Endothelial cell of umbilical vein (primary cell): ENCODE data around the gene RGPD8. TPM values are rescaled to one million over a fixed set of nuclear protein-coding genes. Genes with fewer than 3 reads are reported as not detected.

Source experiments
- BruUV-seq: library from RNA; stranded (reverse); fragments of 400-500 nt; replicated peaks from 2 replicates; lab custom pipeline; 2021; lab: Mats Ljungman, UMichigan
- CTCF ChIA-PET: fragments of 300-600, 350-600 bp; sonication (Branson Sonifier 250); formaldehyde crosslinking; loops from one replicate; lab custom pipeline; 2021; ENCODE audit warnings: antibody characterized with exemption, inconsistent platforms; lab: Charles Lee
- POLR2A ChIA-PET: fragments of 300-600, 350-600 bp; sonication (Branson Sonifier 250); formaldehyde crosslinking; loops from one replicate; lab custom pipeline; 2021; ENCODE audit warnings: antibody characterized with exemption, inconsistent platforms; lab: Charles Lee
- DNase-seq: peaks from one replicate; pipeline ENCODE4 v3.0.0-alpha.2; 2011; ENCODE audit warnings: low read depth, low spot score
- FAIRE-seq: peaks from 2 replicates; lab custom pipeline; 2011; peaks lifted over from hg19 to GRCh38; lab: Jason Lieb, UNC
- H2AFZ ChIP-seq: 2 replicates; pipeline ENCODE4 v1.6.0; 2012; ENCODE audit warnings: low read depth, low read length, control low read depth, inconsistent platforms
- H3K27ac ChIP-seq: 2 replicates; pipeline ENCODE4 v1.5.1; 2011; ENCODE audit warnings: low read depth, mild to moderate bottlenecking, control low read depth, low read length, moderate library complexity; ENCODE audit not compliant: insufficient read depth
- H3K27me3 ChIP-seq, 2 experiments: 2 replicates each; pipeline versions ENCODE4 v1.6.0 to v1.6.1; 2011; ENCODE audit warnings: low read length in 2 of 2, mixed read lengths in 1 of 2; ENCODE audit not compliant: control insufficient read depth in 2 of 2, insufficient read depth in 2 of 2
- H3K36me3 ChIP-seq, 2 experiments: 2 replicates in 1 of 2; 3 replicates in 1 of 2; pipeline ENCODE4 v1.5.1; 2011; ENCODE audit warnings: low read length in 2 of 2, mild to moderate bottlenecking in 1 of 2, moderate library complexity in 1 of 2; ENCODE audit not compliant: control insufficient read depth in 2 of 2, insufficient read depth in 2 of 2; ENCODE audit errors: extremely low read depth in 1 of 2
- H3K4me1 ChIP-seq: 3 replicates; pipeline ENCODE4 v1.5.1; 2011; ENCODE audit warnings: mild to moderate bottlenecking, low read length; ENCODE audit not compliant: control insufficient read depth, insufficient read depth; ENCODE audit errors: extremely low read depth
- H3K4me2 ChIP-seq: 2 replicates; pipeline ENCODE4 v1.6.1; 2011; ENCODE audit warnings: low read length, control low read depth, mixed read lengths; ENCODE audit not compliant: insufficient read depth
- H3K4me3 ChIP-seq, 3 experiments: fragments of 200-600 bp in 1 of 3; sonication (generic), shearing (Covaris generic) in 1 of 3; replicated peaks in 1 of 3; 2 replicates each; pipeline ENCODE4 v1.5.1; 2011 to 2016; ENCODE audit warnings: control low read depth in 3 of 3, low read length in 3 of 3, mild to moderate bottlenecking in 2 of 3, inconsistent platforms in 1 of 3, low read depth in 1 of 3, moderate library complexity in 1 of 3; ENCODE audit not compliant: insufficient read depth in 1 of 3
- H3K79me2 ChIP-seq: 2 replicates; pipeline ENCODE4 v1.6.0; 2012; ENCODE audit warnings: low read length, inconsistent platforms; ENCODE audit not compliant: control insufficient read depth, insufficient read depth
- H3K9ac ChIP-seq: replicated peaks from 2 replicates; pipeline ENCODE3; 2011; ENCODE audit warnings: low read length, control low read depth; ENCODE audit not compliant: insufficient read depth; ENCODE audit errors: extremely low read depth
- H3K9me1 ChIP-seq: replicated peaks from 3 replicates; pipeline ENCODE4 v1.6.0; 2011; ENCODE audit warnings: mild to moderate bottlenecking, low read length; ENCODE audit not compliant: control insufficient read depth, insufficient read depth; ENCODE audit errors: extremely low read depth
- H3K9me3 ChIP-seq: replicated peaks from 2 replicates; pipeline ENCODE4 v1.5.1; 2012; ENCODE audit warnings: low read length, inconsistent platforms; ENCODE audit not compliant: control insufficient read depth, insufficient read depth
- H4K20me1 ChIP-seq: replicated peaks from 2 replicates; pipeline ENCODE3; 2011; ENCODE audit warnings: mild to moderate bottlenecking, low read length; ENCODE audit not compliant: control insufficient read depth, insufficient read depth; ENCODE audit errors: extremely low read depth
- EZH2 ChIP-seq: IDR thresholded peaks from 2 replicates; pipeline ENCODE4 v1.6.1; 2012; ENCODE audit warnings: borderline replicate concordance, low read depth, mild to moderate bottlenecking, moderate library complexity, low read length, inconsistent platforms; ENCODE audit not compliant: severe bottlenecking
- FOS ChIP-seq: IDR thresholded peaks from 2 replicates; pipeline ENCODE4 v1.6.1; 2011; ENCODE audit warnings: mild to moderate bottlenecking, low read length, moderate library complexity, borderline replicate concordance; ENCODE audit not compliant: insufficient read depth
- GATA2 ChIP-seq: IDR thresholded peaks from 2 replicates; pipeline ENCODE4 v1.7.0; 2011; ENCODE audit warnings: low read depth, mild to moderate bottlenecking, moderate library complexity, mixed read lengths, low read length; ENCODE audit not compliant: insufficient read length, insufficient read depth
- JUN ChIP-seq: IDR thresholded peaks from 2 replicates; pipeline ENCODE4 v1.6.1; 2011; ENCODE audit warnings: borderline replicate concordance, low read depth; ENCODE audit not compliant: insufficient read length, insufficient read depth
- MYC ChIP-seq: IDR thresholded peaks from one replicate; pipeline ENCODE4 v1.6.1; 2011; ENCODE audit warnings: mild to moderate bottlenecking, low read depth, low read length
- POLR2A ChIP-seq: IDR thresholded peaks from 2 replicates; pipeline ENCODE4 v1.6.1; 2012; ENCODE audit warnings: low read depth, mild to moderate bottlenecking, control low read depth, low read length
- POLR2AphosphoS5 ChIP-seq: IDR thresholded peaks from 2 replicates; pipeline ENCODE4 v1.6.1; 2012; ENCODE audit warnings: low read depth, mild to moderate bottlenecking, control low read depth, low read length, moderate library complexity; ENCODE audit not compliant: insufficient read depth
- dilution Hi-C: fragments of 300-500 bp; cut with MboI; formaldehyde crosslinking; loops from one replicate; pipeline ENCODE4 v1.15.0; 2019; ENCODE audit warnings: low sequenced_read_pairs; ENCODE audit not compliant: extremely low pct_ligation_motif_present
- intact Hi-C: fragments of 100-400 bp; cut with micrococcal nuclease; formaldehyde crosslinking; loops from one replicate; pipeline ENCODE4 v1.10.0; 2022
- polyA plus RNA-seq, 4 experiments: library from polyadenylated mRNA; depleted of rRNA in 3 of 4; stranded (reverse) in 3 of 4; unstranded in 1 of 4; fragments of >200 nt; gene quantifications; 2 replicates each; pipeline versions ENCODE4 v1.2.1 to v1.2.3, GENCODE V29; 2011 to 2012; ENCODE audit warnings: missing spikeins in 1 of 4
- total RNA-seq: library from RNA; stranded (reverse); gene quantifications from 2 replicates; pipeline ENCODE4 v1.2.3, GENCODE V29; 2021
- TF ChIP-seq, protein P1 (sequence below), 2 donors: IDR thresholded peaks; 1 replicate in 1 of 2; 2 replicates in 1 of 2; pipeline ENCODE4 v1.5.1; 2011; ENCODE audit warnings: low read length in 2 of 2, mild to moderate bottlenecking in 2 of 2, moderate library complexity in 2 of 2, control low read depth in 1 of 2, inconsistent platforms in 1 of 2, low read depth in 1 of 2; ENCODE audit not compliant: insufficient read depth in 1 of 2; ENCODE audit errors: extremely low read depth in 1 of 2
- TF ChIP-seq, protein P2 (sequence below): IDR thresholded peaks from 2 replicates; pipeline ENCODE4 v1.6.1; 2011; ENCODE audit not compliant: insufficient read depth, insufficient read length

Gene RGPD8
- total and polyA plus RNA-seq, 2 donors (not counting 3 experiments of a cell fraction or from before 2014, with no cell fraction given) = 0.98 to 10.8 TPM

GRCh38 chr2:112481050-112481527 is 47.6 kb upstream of the RGPD8 start:
- Histone ChIP-seq H3K4me3 (peak overlapping the region; percentile 49 to 90 (median 61)), H2AFZ (peak overlapping the region; percentile 60), H3K4me1 (peaks cover 10% of the 10 kb centered on the region), H3K79me2 (peaks cover 31% of the 10 kb centered on the region), H3K4me2 (peak overlapping the region; percentile 62), H3K27me3 (no peaks in the 10 kb centered on the region), H3K9me1 (no peaks in the 10 kb centered on the region), H3K36me3 (peaks cover 0 to 2% of the 10 kb centered on the region in 2 experiments), H3K9ac (peak overlapping the region; percentile 14), H3K9me3 (no peaks in the 10 kb centered on the region), H4K20me1 (no peaks in the 10 kb centered on the region), H3K27ac (peak overlapping the region; percentile 45)
- ChIA-PET CTCF (interaction anchor here (0.6 to 3.4 kb wide), 11 partner anchors 8 to 246 kb away, joined by 3 to 20 read pairs (median 5); no protein-coding TSS in a partner anchor), POLR2A (no interaction called here)
- dilution Hi-C loops = no loop called here
- BruUV-seq = no TSS peak
- DNase-seq (peak; percentile 85), FAIRE-seq (peak; percentile 87)
- TF ChIP-seq, protein P1, sequence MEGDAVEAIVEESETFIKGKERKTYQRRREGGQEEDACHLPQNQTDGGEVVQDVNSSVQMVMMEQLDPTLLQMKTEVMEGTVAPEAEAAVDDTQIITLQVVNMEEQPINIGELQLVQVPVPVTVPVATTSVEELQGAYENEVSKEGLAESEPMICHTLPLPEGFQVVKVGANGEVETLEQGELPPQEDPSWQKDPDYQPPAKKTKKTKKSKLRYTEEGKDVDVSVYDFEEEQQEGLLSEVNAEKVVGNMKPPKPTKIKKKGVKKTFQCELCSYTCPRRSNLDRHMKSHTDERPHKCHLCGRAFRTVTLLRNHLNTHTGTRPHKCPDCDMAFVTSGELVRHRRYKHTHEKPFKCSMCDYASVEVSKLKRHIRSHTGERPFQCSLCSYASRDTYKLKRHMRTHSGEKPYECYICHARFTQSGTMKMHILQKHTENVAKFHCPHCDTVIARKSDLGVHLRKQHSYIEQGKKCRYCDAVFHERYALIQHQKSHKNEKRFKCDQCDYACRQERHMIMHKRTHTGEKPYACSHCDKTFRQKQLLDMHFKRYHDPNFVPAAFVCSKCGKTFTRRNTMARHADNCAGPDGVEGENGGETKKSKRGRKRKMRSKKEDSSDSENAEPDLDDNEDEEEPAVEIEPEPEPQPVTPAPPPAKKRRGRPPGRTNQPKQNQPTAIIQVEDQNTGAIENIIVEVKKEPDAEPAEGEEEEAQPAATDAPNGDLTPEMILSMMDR (IDR thresholded peaks at IDR 0.05; ENCODE audit: extremely low read depth in 1 of 2, insufficient read depth in 1 of 2, low read depth in 1 of 2, low read length in 2 of 2) = peak; percentile 80 to 92
- TF ChIP-seq EZH2 (no peak), JUN (no peak), MYC (peak; percentile 15), FOS (no peak), GATA2 (no peak), POLR2AphosphoS5 (no peak), POLR2A (no peak)
- TF ChIP-seq, protein P2, sequence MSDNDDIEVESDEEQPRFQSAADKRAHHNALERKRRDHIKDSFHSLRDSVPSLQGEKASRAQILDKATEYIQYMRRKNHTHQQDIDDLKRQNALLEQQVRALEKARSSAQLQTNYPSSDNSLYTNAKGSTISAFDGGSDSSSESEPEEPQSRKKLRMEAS = peak; percentile 35
- intact Hi-C loops = loop anchor here (1.0 kb wide), 3 partner anchors 62 to 245 kb away; no protein-coding TSS in a partner anchor
